SJSA1 (cell line): ENCODE data around the gene FSTL4. TPM values are rescaled to one million over a fixed set of nuclear protein-coding genes. Genes with fewer than 3 reads are reported as not detected.
A peak's percentile ranks its signal among the peaks of the same experiment; 100 is the strongest.

Source experiments
- DNase-seq, 2 experiments: peaks; one replicate each; pipeline ENCODE4 v3.0.0-alpha.2; 2015 to 2020; ENCODE audit warnings: low spot score in 2 of 2, low read depth in 1 of 2
- H3K27ac ChIP-seq: fragments of 250-450 bp; sonication (Bioruptor Pico); 2 replicates; pipeline ENCODE4 v1.5.1; 2020; ENCODE audit warnings: mild to moderate bottlenecking, moderate library complexity
- H3K27me3 ChIP-seq: fragments of 250-450 bp; sonication (Bioruptor Pico); replicated peaks from 2 replicates; pipeline ENCODE4 v1.5.1; 2020; ENCODE audit warnings: mild to moderate bottlenecking, moderate library complexity
- H3K36me3 ChIP-seq: fragments of 250-450 bp; sonication (Bioruptor Pico); 2 replicates; pipeline ENCODE4 v1.5.1; 2020; ENCODE audit warnings: mild to moderate bottlenecking
- H3K4me1 ChIP-seq: fragments of 250-450 bp; sonication (Bioruptor Pico); replicated peaks from 2 replicates; pipeline ENCODE4 v1.6.1; 2021; ENCODE audit warnings: mild to moderate bottlenecking
- H3K4me3 ChIP-seq: fragments of 250-450 bp; sonication (Bioruptor Pico); 2 replicates; pipeline ENCODE4 v1.5.1; 2020; ENCODE audit warnings: mild to moderate bottlenecking
- H3K9me3 ChIP-seq: fragments of 250-450 bp; sonication (Bioruptor Pico); replicated peaks from 2 replicates; pipeline ENCODE4 v1.5.1; 2020; ENCODE audit warnings: mild to moderate bottlenecking
- total RNA-seq: library from RNA; depleted of rRNA; stranded (reverse); fragments of >200 nt; shearing (Covaris generic); gene quantifications from 2 replicates; pipeline ENCODE4 v1.2.3, GENCODE V29; 2014

The FSTL4 gene
- total RNA-seq, 1 experiment from 2014 or later = 2.1 TPM

GRCh38 chr5:133599600-133599999, 12.7 kb downstream of the FSTL4 start:
- no peak overlapping the region for H3K4me3 ChIP-seq
- DNase-seq = no peak
- H3K4me1 ChIP-seq = no peaks in the 10 kb centered on the region
- no peaks in the 10 kb centered on the region for H3K9me3 ChIP-seq
- H3K27me3 ChIP-seq = peaks cover 17% of the 10 kb centered on the region
- no peak overlapping the region for H3K27ac ChIP-seq
- no peaks in the 10 kb centered on the region for H3K36me3 ChIP-seq

GRCh38 chr5:133599044-133599443, 13.3 kb downstream of the FSTL4 start:
- H3K9me3 ChIP-seq = no peaks in the 10 kb centered on the region
- no peak for DNase-seq
- peaks cover 15% of the 10 kb centered on the region for H3K27me3 ChIP-seq
- H3K27ac ChIP-seq = no peak overlapping the region
- H3K36me3 ChIP-seq = no peaks in the 10 kb centered on the region
- H3K4me3 ChIP-seq = no peak overlapping the region
- H3K4me1 ChIP-seq = no peaks in the 10 kb centered on the region

- H3K9me3 ChIP-seq = no peaks in the 10 kb centered on the region
- no peaks in the 10 kb centered on the region for H3K36me3 ChIP-seq
- no peak overlapping the region for H3K4me3 ChIP-seq
- no peaks in the 10 kb centered on the region for H3K4me1 ChIP-seq
- H3K27ac ChIP-seq = no peak overlapping the region
- no peak for DNase-seq
- peaks cover 5% of the 10 kb centered on the region for H3K27me3 ChIP-seq
Observed at GRCh38 chr5:133596049-133596448, 16.3 kb downstream of the FSTL4 start.

GRCh38 chr5:133595465-133595864, 16.9 kb downstream of the FSTL4 start:
- peaks cover 5% of the 10 kb centered on the region for H3K27me3 ChIP-seq
- H3K9me3 ChIP-seq = no peaks in the 10 kb centered on the region
- H3K27ac ChIP-seq = no peak overlapping the region

GRCh38 chr5:133589286-133589685, 23.1 kb downstream of the FSTL4 start:
- H3K4me1 ChIP-seq = no peaks in the 10 kb centered on the region
- DNase-seq = no peak
- H3K9me3 ChIP-seq = no peaks in the 10 kb centered on the region
- H3K4me3 ChIP-seq = no peak overlapping the region
- H3K27ac ChIP-seq = no peak overlapping the region
- H3K36me3 ChIP-seq = no peaks in the 10 kb centered on the region
- H3K27me3 ChIP-seq = no peaks in the 10 kb centered on the region; the same call in 1 of the 2 replicates

More at GRCh38 chr5:133595465-133595864, 16.9 kb downstream of the FSTL4 start:
- no peaks in the 10 kb centered on the region for H3K36me3 ChIP-seq
- no peak for DNase-seq
- H3K4me1 ChIP-seq = no peaks in the 10 kb centered on the region
- H3K4me3 ChIP-seq = no peak overlapping the region

- no peak for DNase-seq
- Histone ChIP-seq H3K36me3 (no peaks in the 10 kb centered on the region), H3K27me3 (no peaks in the 10 kb centered on the region), H3K4me3 (no peak overlapping the region), H3K9me3 (no peaks in the 10 kb centered on the region), H3K27ac (no peak overlapping the region), H3K4me1 (no peaks in the 10 kb centered on the region)
Observed at GRCh38 chr5:133582971-133583370, 29.4 kb downstream of the FSTL4 start.

- no peaks in the 10 kb centered on the region for H3K36me3 ChIP-seq
- H3K27ac ChIP-seq = no peak overlapping the region
- H3K9me3 ChIP-seq = no peaks in the 10 kb centered on the region
- no peak for DNase-seq
- no peak overlapping the region for H3K4me3 ChIP-seq
- no peaks in the 10 kb centered on the region; the same call in 1 of the 2 replicates for H3K27me3 ChIP-seq
- no peaks in the 10 kb centered on the region for H3K4me1 ChIP-seq
Observed at GRCh38 chr5:133581918-133582317, 30.4 kb downstream of the FSTL4 start.

- no peak overlapping the region for H3K27ac ChIP-seq
- no peak overlapping the region for H3K4me3 ChIP-seq
- H3K9me3 ChIP-seq = no peaks in the 10 kb centered on the region
- no peaks in the 10 kb centered on the region for H3K4me1 ChIP-seq
- no peak for DNase-seq
- H3K27me3 ChIP-seq = no peaks in the 10 kb centered on the region; the same call in 1 of the 2 replicates
- no peaks in the 10 kb centered on the region for H3K36me3 ChIP-seq
Observed at GRCh38 chr5:133581348-133581747, 31.0 kb downstream of the FSTL4 start.

GRCh38 chr5:133580618-133581017, 31.7 kb downstream of the FSTL4 start:
- Histone ChIP-seq H3K4me3 (no peak overlapping the region), H3K27me3 (no peaks in the 10 kb centered on the region; the same call in 1 of the 2 replicates), H3K27ac (no peak overlapping the region), H3K36me3 (no peaks in the 10 kb centered on the region), H3K9me3 (no peaks in the 10 kb centered on the region), H3K4me1 (no peaks in the 10 kb centered on the region)
- peak in 1 of 2 experiments; percentile 34 for DNase-seq

GRCh38 chr5:133579766-133580165, 32.6 kb downstream of the FSTL4 start:
- H3K36me3 ChIP-seq = no peaks in the 10 kb centered on the region
- no peak for DNase-seq
- no peaks in the 10 kb centered on the region for H3K9me3 ChIP-seq
- no peaks in the 10 kb centered on the region for H3K4me1 ChIP-seq
- no peak overlapping the region for H3K27ac ChIP-seq
- H3K27me3 ChIP-seq = no peaks in the 10 kb centered on the region; the same call in 1 of the 2 replicates
- no peak overlapping the region for H3K4me3 ChIP-seq

GRCh38 chr5:133569347-133569746, 43.0 kb downstream of the FSTL4 start:
- Histone ChIP-seq H3K27ac (no peak overlapping the region), H3K27me3 (peaks cover 5% of the 10 kb centered on the region), H3K9me3 (no peaks in the 10 kb centered on the region; the same call in 1 of the 2 replicates), H3K4me1 (no peaks in the 10 kb centered on the region), H3K36me3 (no peaks in the 10 kb centered on the region), H3K4me3 (no peak overlapping the region)
- DNase-seq = no peak

- no peak for DNase-seq
- H3K4me3 ChIP-seq = no peak overlapping the region
- no peaks in the 10 kb centered on the region for H3K36me3 ChIP-seq
- no peak overlapping the region for H3K27ac ChIP-seq
- peaks cover 12% of the 10 kb centered on the region for H3K27me3 ChIP-seq
- no peaks in the 10 kb centered on the region for H3K9me3 ChIP-seq
- no peaks in the 10 kb centered on the region for H3K4me1 ChIP-seq
Observed at GRCh38 chr5:133565993-133566392, 46.3 kb downstream of the FSTL4 start.

- no peaks in the 10 kb centered on the region for H3K36me3 ChIP-seq
Observed at GRCh38 chr5:133564921-133565565, 47.3 kb downstream of the FSTL4 start.

GRCh38 chr5:133562554-133562953, 49.8 kb downstream of the FSTL4 start:
- Histone ChIP-seq H3K4me3 (no peak overlapping the region), H3K4me1 (no peaks in the 10 kb centered on the region), H3K36me3 (no peaks in the 10 kb centered on the region), H3K27me3 (peaks cover 27% of the 10 kb centered on the region), H3K27ac (no peak overlapping the region), H3K9me3 (no peaks in the 10 kb centered on the region)
- no peak for DNase-seq

More at GRCh38 chr5:133564921-133565565, 47.3 kb downstream of the FSTL4 start:
- H3K4me3 ChIP-seq = no peak overlapping the region
- DNase-seq = no peak
- H3K27ac ChIP-seq = no peak overlapping the region
- H3K9me3 ChIP-seq = no peaks in the 10 kb centered on the region
- no peaks in the 10 kb centered on the region for H3K4me1 ChIP-seq
- H3K27me3 ChIP-seq = peaks cover 16% of the 10 kb centered on the region

- Histone ChIP-seq H3K4me3 (no peak overlapping the region), H3K27ac (no peak overlapping the region), H3K36me3 (no peaks in the 10 kb centered on the region), H3K27me3 (peaks cover 28% of the 10 kb centered on the region), H3K4me1 (no peaks in the 10 kb centered on the region), H3K9me3 (no peaks in the 10 kb centered on the region)
- DNase-seq = no peak
Observed at GRCh38 chr5:133559960-133560359, 52.4 kb downstream of the FSTL4 start.
